Endodermal cell (in vitro differentiated cells): ENCODE data around the gene ZNF420. TPM values are rescaled to one million over a fixed set of nuclear protein-coding genes. Genes with fewer than 3 reads are reported as not detected.
"Not testable (repeated sequence)": the region's sequence is repeated elsewhere in the genome, so short reads cannot be mapped to it uniquely, and the experiment has no call there.

Experiments used
- DNase-seq: peaks from one replicate; pipeline ENCODE4 v3.0.0-alpha.2; 2017
- H3K27ac ChIP-seq: 2 replicates; pipeline ENCODE4 v1.5.1; 2013; ENCODE audit warnings: mild to moderate bottlenecking, low read depth, low read length, moderate library complexity
- H3K27me3 ChIP-seq: 2 replicates; pipeline ENCODE4 v1.6.1; 2013; ENCODE audit warnings: mild to moderate bottlenecking, low read length, moderate library complexity; ENCODE audit not compliant: insufficient read depth, control insufficient read depth, poor library complexity, severe bottlenecking
- H3K36me3 ChIP-seq: 2 replicates; pipeline ENCODE4 v1.7.0; 2013; ENCODE audit warnings: mild to moderate bottlenecking, low read length, moderate library complexity; ENCODE audit not compliant: control insufficient read depth, insufficient read depth
- H3K4me1 ChIP-seq: one replicate; pipeline ENCODE4 v1.7.0; 2013; ENCODE audit warnings: low read length; ENCODE audit not compliant: control insufficient read depth, insufficient read depth
- H3K4me3 ChIP-seq: 2 replicates; pipeline ENCODE4 v1.5.1; 2013; ENCODE audit warnings: mild to moderate bottlenecking, low read length, moderate library complexity
- H3K9ac ChIP-seq: 2 replicates; pipeline ENCODE4 v1.6.1; 2013; ENCODE audit warnings: mild to moderate bottlenecking, low read length, moderate library complexity; ENCODE audit not compliant: poor library complexity, severe bottlenecking; ENCODE audit errors: extremely low read depth
- H3K9me3 ChIP-seq: 2 replicates; pipeline ENCODE4 v1.6.1; 2013; ENCODE audit warnings: mild to moderate bottlenecking, low read length, moderate library complexity; ENCODE audit not compliant: control insufficient read depth
- H3K27ac Mint-ChIP-seq: 2 replicates; pipeline ENCODE4 v1.8.0; 2020; ENCODE audit warnings: mixed read lengths
- H3K27me3 Mint-ChIP-seq: 2 replicates; pipeline ENCODE4 v1.8.0; 2021; ENCODE audit warnings: mild to moderate bottlenecking, mixed read lengths; ENCODE audit not compliant: insufficient read depth
- H3K36me3 Mint-ChIP-seq: 2 replicates; pipeline ENCODE4 v1.8.0; 2020; ENCODE audit warnings: low read depth, mixed read lengths
- H3K4me1 Mint-ChIP-seq: 2 replicates; pipeline ENCODE4 v1.8.0; 2020; ENCODE audit warnings: mixed read lengths
- H3K4me3 Mint-ChIP-seq: 2 replicates; pipeline ENCODE4 v1.8.0; 2020; ENCODE audit warnings: mild to moderate bottlenecking, moderate library complexity, mixed read lengths
- H3K9me3 Mint-ChIP-seq: 2 replicates; pipeline ENCODE4 v1.8.0; 2020; ENCODE audit warnings: mild to moderate bottlenecking, mixed read lengths
- WGBS, 2 experiments: methylation state at CpG; one replicate each; pipeline versions ENCODE4 v1.1.5 to v1.1.7; 2013; ENCODE audit warnings: missing lambda C conversion rate in 2 of 2, mixed read lengths in 1 of 2; ENCODE audit not compliant: insufficient coverage in 1 of 2, insufficient read length in 1 of 2; 5-methylcytosine and 5-hydroxymethylcytosine counted together
- total RNA-seq, 2 donors: library from RNA; stranded (reverse); fragmentation: NEBNext Ultra II Directional in 1 of 2; extraction: Animal tissue kit (Norgen Biotek cat#: 25700) in 1 of 2; gene quantifications; 2 replicates in 1 of 2; 3 replicates in 1 of 2; pipeline ENCODE4 v1.2.1, GENCODE V29; 2021
- TF ChIP-seq, protein P1 (sequence below): fragments of 200-600 bp; sonication (generic); conservative IDR thresholded peaks from 2 replicates; pipeline ENCODE4 v1.5.0; 2021; ENCODE audit warnings: antibody characterized with exemption, mild to moderate bottlenecking

The ZNF420 gene
- total RNA-seq, 2 donors from 2014 or later = 11.2 to 12.3 TPM

DNA sequence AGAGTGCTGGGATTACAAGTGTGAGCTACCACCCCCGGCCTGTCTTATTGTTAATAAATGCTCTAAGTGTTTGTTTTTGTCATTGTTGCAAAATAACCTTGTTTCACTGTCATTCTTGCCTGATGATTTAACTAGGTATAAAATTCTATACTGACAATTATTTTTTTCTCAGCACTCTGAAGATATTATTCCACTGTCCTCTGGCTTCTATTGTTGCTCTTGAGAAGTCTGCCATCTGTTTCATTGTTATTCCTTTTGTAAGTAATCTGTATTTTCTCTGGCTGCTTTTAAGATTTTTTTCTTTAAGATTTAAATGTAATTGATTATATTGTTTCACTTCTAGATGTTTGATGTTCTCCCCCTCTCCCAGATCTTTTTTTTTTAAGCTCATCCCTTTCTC is 17.6 kb downstream of the ZNF420 start:
- H3K9me3 ChIP-seq = peaks cover 89% of the 10 kb centered on the region
- WGBS, 2 experiments = no CpG with 5 or more reads among the region's 1 CpG

GRCh38 chr19:37098570-37098969 is 20.3 kb downstream of the ZNF420 start:
- H3K9ac ChIP-seq = no peak overlapping the region
- no peak for DNase-seq
- Mint-ChIP-seq H3K27me3 (no peaks in the 10 kb centered on the region), H3K36me3 (peaks cover 92% of the 10 kb centered on the region), H3K4me3 (no peak overlapping the region), H3K4me1 (no peaks in the 10 kb centered on the region), H3K9me3 (peaks cover 85% of the 10 kb centered on the region), H3K27ac (no peak overlapping the region)
- WGBS, 2 experiments = no CpG with 5 or more reads among the region's 1 CpG
- no peaks in the 10 kb centered on the region for H3K4me1 ChIP-seq
- no peak overlapping the region for H3K27ac ChIP-seq
- H3K36me3 ChIP-seq = peaks cover 46% of the 10 kb centered on the region
- TF ChIP-seq, protein P1, sequence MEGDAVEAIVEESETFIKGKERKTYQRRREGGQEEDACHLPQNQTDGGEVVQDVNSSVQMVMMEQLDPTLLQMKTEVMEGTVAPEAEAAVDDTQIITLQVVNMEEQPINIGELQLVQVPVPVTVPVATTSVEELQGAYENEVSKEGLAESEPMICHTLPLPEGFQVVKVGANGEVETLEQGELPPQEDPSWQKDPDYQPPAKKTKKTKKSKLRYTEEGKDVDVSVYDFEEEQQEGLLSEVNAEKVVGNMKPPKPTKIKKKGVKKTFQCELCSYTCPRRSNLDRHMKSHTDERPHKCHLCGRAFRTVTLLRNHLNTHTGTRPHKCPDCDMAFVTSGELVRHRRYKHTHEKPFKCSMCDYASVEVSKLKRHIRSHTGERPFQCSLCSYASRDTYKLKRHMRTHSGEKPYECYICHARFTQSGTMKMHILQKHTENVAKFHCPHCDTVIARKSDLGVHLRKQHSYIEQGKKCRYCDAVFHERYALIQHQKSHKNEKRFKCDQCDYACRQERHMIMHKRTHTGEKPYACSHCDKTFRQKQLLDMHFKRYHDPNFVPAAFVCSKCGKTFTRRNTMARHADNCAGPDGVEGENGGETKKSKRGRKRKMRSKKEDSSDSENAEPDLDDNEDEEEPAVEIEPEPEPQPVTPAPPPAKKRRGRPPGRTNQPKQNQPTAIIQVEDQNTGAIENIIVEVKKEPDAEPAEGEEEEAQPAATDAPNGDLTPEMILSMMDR = no peak
- H3K9me3 ChIP-seq = peaks cover 89% of the 10 kb centered on the region
- H3K27me3 ChIP-seq = no peaks in the 10 kb centered on the region
- no peak overlapping the region for H3K4me3 ChIP-seq

More for the DNA sequence above, 17.6 kb downstream of the ZNF420 start:
- H3K4me1 ChIP-seq = no peaks in the 10 kb centered on the region
- no peak overlapping the region for H3K4me3 ChIP-seq
- TF ChIP-seq, protein P1 = no peak
- no peak overlapping the region for H3K27ac ChIP-seq
- peaks cover 62% of the 10 kb centered on the region for H3K36me3 ChIP-seq
- H3K9ac ChIP-seq = no peak overlapping the region
- H3K4me3 Mint-ChIP-seq = no peak overlapping the region
- H3K27me3 ChIP-seq = no peaks in the 10 kb centered on the region
- no peak for DNase-seq
- H3K36me3 Mint-ChIP-seq = peaks cover 93% of the 10 kb centered on the region
- no peaks in the 10 kb centered on the region for H3K4me1 Mint-ChIP-seq
- H3K27ac Mint-ChIP-seq = no peak overlapping the region
- peaks cover 85% of the 10 kb centered on the region for H3K9me3 Mint-ChIP-seq
- no peaks in the 10 kb centered on the region for H3K27me3 Mint-ChIP-seq

DNA sequence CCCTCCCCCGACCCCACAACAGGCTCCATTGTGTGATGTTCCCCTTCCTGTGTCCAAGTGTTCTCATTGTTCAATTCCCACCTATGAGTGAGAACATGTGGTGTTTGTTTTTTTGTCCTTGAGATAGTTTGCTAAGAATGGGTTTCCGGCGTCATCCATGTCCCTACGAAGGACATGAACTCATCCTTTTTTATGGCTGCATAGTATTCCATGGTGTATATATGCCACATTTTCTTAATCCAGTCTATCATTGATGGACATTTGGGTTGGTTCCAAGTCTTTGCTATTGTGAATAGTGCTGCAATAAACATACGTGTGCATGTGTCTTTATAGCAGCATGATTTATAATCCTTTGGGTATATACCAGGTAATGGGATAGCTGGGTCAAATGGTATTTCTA is 25.9 kb downstream of the ZNF420 start:
- Histone ChIP-seq H3K36me3 (peaks cover 20% of the 10 kb centered on the region), H3K9me3 (peaks cover 75% of the 10 kb centered on the region)
- WGBS, 2 experiments = 83 to 96% methylated on average over 1 to 5 of the region's 5 CpGs
- H3K27me3 ChIP-seq, H3K27ac Mint-ChIP-seq, H3K27me3 Mint-ChIP-seq, H3K4me3 ChIP-seq, H3K27ac ChIP-seq, DNase-seq, H3K4me1 Mint-ChIP-seq, H3K4me1 ChIP-seq, H3K4me3 Mint-ChIP-seq, H3K9ac ChIP-seq: not testable (repeated sequence)
- peaks cover 94% of the 10 kb centered on the region for H3K9me3 Mint-ChIP-seq
- H3K36me3 Mint-ChIP-seq = peaks cover 92% of the 10 kb centered on the region

GRCh38 chr19:37111753-37112152 is 33.5 kb downstream of the ZNF420 start:
- not testable (repeated sequence) for DNase-seq, H3K4me1 Mint-ChIP-seq, H3K4me1 ChIP-seq, H3K9ac ChIP-seq, H3K27me3 Mint-ChIP-seq, H3K27ac Mint-ChIP-seq, H3K27ac ChIP-seq, H3K4me3 Mint-ChIP-seq, H3K27me3 ChIP-seq
- Histone ChIP-seq H3K36me3 (peaks cover 20% of the 10 kb centered on the region), H3K9me3 (peaks cover 95% of the 10 kb centered on the region), H3K4me3 (peak overlapping the region; percentile 67)
- Mint-ChIP-seq H3K9me3 (peaks cover 99% of the 10 kb centered on the region), H3K36me3 (peaks cover 99% of the 10 kb centered on the region)
- TF ChIP-seq, protein P1 = peak; percentile 65
- WGBS, 2 experiments = 80 to 87% methylated on average over 6 to 7 of the region's 7 CpGs
